ENCODE measurements around the gene P2RX2. TPM values are rescaled to one million over a fixed set of nuclear protein-coding genes. Genes with fewer than 3 reads are reported as not detected.
A peak's percentile ranks its signal among the peaks of the same experiment; 100 is the strongest.

Gene P2RX2
- total and polyA plus RNA-seq, 2 experiments from 2014 or later, result 1.1 to 1.7 TPM

GRCh38 chr12:132584429-132584828 lies 34.1 kb upstream of the P2RX2 start:
- H3F3A ChIP-seq (replicated peaks; ENCODE audit: low read depth), result peaks cover 12% of the 10 kb centered on the region
- H3K79me2 ChIP-seq (replicated peaks; ENCODE audit: insufficient read depth), result no peaks in the 10 kb centered on the region
- Mint-ChIP-seq H3K4me1 (peaks cover 5% of the 10 kb centered on the region), H3K27ac (no peak overlapping the region), H3K27me3 (ENCODE audit: insufficient read depth, low read depth, poor library complexity) (peaks cover 68% of the 10 kb centered on the region), H3K4me3 (peak overlapping the region; percentile 41; the same call in 2 of the 3 replicates), H3K9me3 (peaks cover 3% of the 10 kb centered on the region; the same call in 1 of the 3 replicates), H3K36me3 (ENCODE audit: low read depth) (peaks cover 4% of the 10 kb centered on the region; the same call in 2 of the 3 replicates)
- H3K27ac ChIP-seq (ENCODE audit: low read depth), result no peak overlapping the region
- TF ChIP-seq POLR2AphosphoS5 (IDR thresholded peaks at IDR 0.05; ENCODE audit: low read depth), result no peak
- TF ChIP-seq EZH2 (IDR thresholded peaks at IDR 0.05; ENCODE audit: low read depth, unreplicated experiment), result peak; percentile 7
- H3K4me2 ChIP-seq, result peak overlapping the region; percentile 81
- no peak overlapping the region for H2AFZ ChIP-seq
- H3K4me1 ChIP-seq (ENCODE audit: insufficient read depth), result peaks cover 7% of the 10 kb centered on the region
- H3K36me3 ChIP-seq (ENCODE audit: insufficient read depth), result no peaks in the 10 kb centered on the region
- H3K4me3 ChIP-seq, result peak overlapping the region; percentile 56
- DNase-seq (ENCODE audit: low spot score) (peak; percentile 54), ATAC-seq (0 out of 3 replicates have a peak, but pooled peaks have one; percentile 2)
- peaks cover 7% of the 10 kb centered on the region; the same call in 1 of the 2 replicates for H4K20me1 ChIP-seq (replicated peaks; ENCODE audit: insufficient read depth)
- no peaks in the 10 kb centered on the region for H3K9me2 ChIP-seq (ENCODE audit: insufficient read depth)
- H3K27me3 ChIP-seq (ENCODE audit: insufficient read depth), result peaks cover 55% of the 10 kb centered on the region

GRCh38 chr12:132585177-132585576 lies 33.4 kb upstream of the P2RX2 start:
- Mint-ChIP-seq H3K27me3 (ENCODE audit: insufficient read depth, low read depth, poor library complexity) (peaks cover 67% of the 10 kb centered on the region), H3K4me3 (no peak overlapping the region), H3K4me1 (peaks cover 5% of the 10 kb centered on the region), H3K27ac (no peak overlapping the region), H3K9me3 (peaks cover 3% of the 10 kb centered on the region; the same call in 1 of the 3 replicates), H3K36me3 (ENCODE audit: low read depth) (peaks cover 3% of the 10 kb centered on the region; the same call in 2 of the 3 replicates)
- H3K4me3 ChIP-seq, result no peak overlapping the region
- no peaks in the 10 kb centered on the region for H3K9me2 ChIP-seq (ENCODE audit: insufficient read depth)
- TF ChIP-seq ZNF331 (CRISPR knock-in tag; IDR thresholded peaks at IDR 0.05; ENCODE audit: low read depth) (no peak), EZH2 (IDR thresholded peaks at IDR 0.05; ENCODE audit: low read depth, unreplicated experiment) (no peak), NANOG (IDR thresholded peaks at IDR 0.05; ENCODE audit: borderline replicate concordance) (no peak), ZNF114 (CRISPR knock-in tag; IDR thresholded peaks at IDR 0.05) (no peak), EZH2phosphoT487 (IDR thresholded peaks at IDR 0.05; ENCODE audit: unreplicated experiment) (no peak), POLR2AphosphoS5 (IDR thresholded peaks at IDR 0.05; ENCODE audit: low read depth) (no peak)
- TF ChIP-seq, protein P1, sequence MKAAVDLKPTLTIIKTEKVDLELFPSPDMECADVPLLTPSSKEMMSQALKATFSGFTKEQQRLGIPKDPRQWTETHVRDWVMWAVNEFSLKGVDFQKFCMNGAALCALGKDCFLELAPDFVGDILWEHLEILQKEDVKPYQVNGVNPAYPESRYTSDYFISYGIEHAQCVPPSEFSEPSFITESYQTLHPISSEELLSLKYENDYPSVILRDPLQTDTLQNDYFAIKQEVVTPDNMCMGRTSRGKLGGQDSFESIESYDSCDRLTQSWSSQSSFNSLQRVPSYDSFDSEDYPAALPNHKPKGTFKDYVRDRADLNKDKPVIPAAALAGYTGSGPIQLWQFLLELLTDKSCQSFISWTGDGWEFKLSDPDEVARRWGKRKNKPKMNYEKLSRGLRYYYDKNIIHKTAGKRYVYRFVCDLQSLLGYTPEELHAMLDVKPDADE (IDR thresholded peaks at IDR 0.05), result no peak
- TF ChIP-seq, protein P2, sequence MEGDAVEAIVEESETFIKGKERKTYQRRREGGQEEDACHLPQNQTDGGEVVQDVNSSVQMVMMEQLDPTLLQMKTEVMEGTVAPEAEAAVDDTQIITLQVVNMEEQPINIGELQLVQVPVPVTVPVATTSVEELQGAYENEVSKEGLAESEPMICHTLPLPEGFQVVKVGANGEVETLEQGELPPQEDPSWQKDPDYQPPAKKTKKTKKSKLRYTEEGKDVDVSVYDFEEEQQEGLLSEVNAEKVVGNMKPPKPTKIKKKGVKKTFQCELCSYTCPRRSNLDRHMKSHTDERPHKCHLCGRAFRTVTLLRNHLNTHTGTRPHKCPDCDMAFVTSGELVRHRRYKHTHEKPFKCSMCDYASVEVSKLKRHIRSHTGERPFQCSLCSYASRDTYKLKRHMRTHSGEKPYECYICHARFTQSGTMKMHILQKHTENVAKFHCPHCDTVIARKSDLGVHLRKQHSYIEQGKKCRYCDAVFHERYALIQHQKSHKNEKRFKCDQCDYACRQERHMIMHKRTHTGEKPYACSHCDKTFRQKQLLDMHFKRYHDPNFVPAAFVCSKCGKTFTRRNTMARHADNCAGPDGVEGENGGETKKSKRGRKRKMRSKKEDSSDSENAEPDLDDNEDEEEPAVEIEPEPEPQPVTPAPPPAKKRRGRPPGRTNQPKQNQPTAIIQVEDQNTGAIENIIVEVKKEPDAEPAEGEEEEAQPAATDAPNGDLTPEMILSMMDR (conservative IDR thresholded peaks at IDR 0.05; ENCODE audit: low read depth in 2 of 2), result no peak
- no peak overlapping the region for H3K4me2 ChIP-seq
- no peak overlapping the region for H3K27ac ChIP-seq (ENCODE audit: low read depth)
- peaks cover 6% of the 10 kb centered on the region; the same call in 1 of the 2 replicates for H4K20me1 ChIP-seq (replicated peaks; ENCODE audit: insufficient read depth)
- DNase-seq (ENCODE audit: low spot score), result no peak
- ATAC-seq, result no peak
- no peaks in the 10 kb centered on the region for H3K36me3 ChIP-seq (ENCODE audit: insufficient read depth)
- H3K79me2 ChIP-seq (replicated peaks; ENCODE audit: insufficient read depth), result no peaks in the 10 kb centered on the region
- peaks cover 7% of the 10 kb centered on the region for H3K4me1 ChIP-seq (ENCODE audit: insufficient read depth)
- peaks cover 60% of the 10 kb centered on the region for H3K27me3 ChIP-seq (ENCODE audit: insufficient read depth)
- H3F3A ChIP-seq (replicated peaks; ENCODE audit: low read depth), result 0 out of 2 replicates have a peak, but pooled peaks cover 10% of the 10 kb centered on the region
- no peak overlapping the region for H2AFZ ChIP-seq
